Measurements from ENCODE around the gene MYLK2. TPM values are rescaled to one million over a fixed set of nuclear protein-coding genes. Genes with fewer than 3 reads are reported as not detected.

Gene MYLK2
- total and polyA plus RNA-seq, 8 donors = 0.53 to 1.9 (median 1.0) TPM; not detected in 2

DNA sequence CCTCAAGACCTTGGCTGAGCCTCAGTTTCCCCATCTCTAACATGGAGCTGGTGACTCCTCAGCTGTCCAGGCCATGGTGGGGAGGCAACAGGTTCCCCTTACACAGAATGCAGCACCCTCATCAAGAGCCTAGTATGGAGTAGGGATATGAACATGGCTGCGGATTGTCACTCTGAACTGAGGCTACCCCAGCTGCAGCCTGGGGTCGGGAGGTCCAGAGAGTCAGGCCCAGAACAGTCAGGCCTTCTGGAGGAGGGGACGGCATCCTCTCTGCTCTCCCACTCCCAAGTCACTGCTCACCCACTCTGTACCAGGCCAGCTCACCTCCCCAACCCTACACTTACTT, 27.6 kb downstream of the MYLK2 start:
- Histone ChIP-seq H3K36me3 (no peaks in the 10 kb centered on the region), H3K4me3 (no peak overlapping the region), H3K27me3 (peaks cover 7 to 38% of the 10 kb centered on the region in 2 donors), H3K9me3 (no peaks in the 10 kb centered on the region), H3K27ac (no peak overlapping the region), H3K4me1 (peaks cover 0 to 3% of the 10 kb centered on the region in 2 donors)
- ATAC-seq (no peak), DNase-seq (no peak)
- intact Hi-C loops (cut with DNase I) = no loop called here
- TF ChIP-seq, protein P1, sequence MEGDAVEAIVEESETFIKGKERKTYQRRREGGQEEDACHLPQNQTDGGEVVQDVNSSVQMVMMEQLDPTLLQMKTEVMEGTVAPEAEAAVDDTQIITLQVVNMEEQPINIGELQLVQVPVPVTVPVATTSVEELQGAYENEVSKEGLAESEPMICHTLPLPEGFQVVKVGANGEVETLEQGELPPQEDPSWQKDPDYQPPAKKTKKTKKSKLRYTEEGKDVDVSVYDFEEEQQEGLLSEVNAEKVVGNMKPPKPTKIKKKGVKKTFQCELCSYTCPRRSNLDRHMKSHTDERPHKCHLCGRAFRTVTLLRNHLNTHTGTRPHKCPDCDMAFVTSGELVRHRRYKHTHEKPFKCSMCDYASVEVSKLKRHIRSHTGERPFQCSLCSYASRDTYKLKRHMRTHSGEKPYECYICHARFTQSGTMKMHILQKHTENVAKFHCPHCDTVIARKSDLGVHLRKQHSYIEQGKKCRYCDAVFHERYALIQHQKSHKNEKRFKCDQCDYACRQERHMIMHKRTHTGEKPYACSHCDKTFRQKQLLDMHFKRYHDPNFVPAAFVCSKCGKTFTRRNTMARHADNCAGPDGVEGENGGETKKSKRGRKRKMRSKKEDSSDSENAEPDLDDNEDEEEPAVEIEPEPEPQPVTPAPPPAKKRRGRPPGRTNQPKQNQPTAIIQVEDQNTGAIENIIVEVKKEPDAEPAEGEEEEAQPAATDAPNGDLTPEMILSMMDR (IDR thresholded peaks at IDR 0.05) = peak in 1 of 2 donors; percentile 32

DNA sequence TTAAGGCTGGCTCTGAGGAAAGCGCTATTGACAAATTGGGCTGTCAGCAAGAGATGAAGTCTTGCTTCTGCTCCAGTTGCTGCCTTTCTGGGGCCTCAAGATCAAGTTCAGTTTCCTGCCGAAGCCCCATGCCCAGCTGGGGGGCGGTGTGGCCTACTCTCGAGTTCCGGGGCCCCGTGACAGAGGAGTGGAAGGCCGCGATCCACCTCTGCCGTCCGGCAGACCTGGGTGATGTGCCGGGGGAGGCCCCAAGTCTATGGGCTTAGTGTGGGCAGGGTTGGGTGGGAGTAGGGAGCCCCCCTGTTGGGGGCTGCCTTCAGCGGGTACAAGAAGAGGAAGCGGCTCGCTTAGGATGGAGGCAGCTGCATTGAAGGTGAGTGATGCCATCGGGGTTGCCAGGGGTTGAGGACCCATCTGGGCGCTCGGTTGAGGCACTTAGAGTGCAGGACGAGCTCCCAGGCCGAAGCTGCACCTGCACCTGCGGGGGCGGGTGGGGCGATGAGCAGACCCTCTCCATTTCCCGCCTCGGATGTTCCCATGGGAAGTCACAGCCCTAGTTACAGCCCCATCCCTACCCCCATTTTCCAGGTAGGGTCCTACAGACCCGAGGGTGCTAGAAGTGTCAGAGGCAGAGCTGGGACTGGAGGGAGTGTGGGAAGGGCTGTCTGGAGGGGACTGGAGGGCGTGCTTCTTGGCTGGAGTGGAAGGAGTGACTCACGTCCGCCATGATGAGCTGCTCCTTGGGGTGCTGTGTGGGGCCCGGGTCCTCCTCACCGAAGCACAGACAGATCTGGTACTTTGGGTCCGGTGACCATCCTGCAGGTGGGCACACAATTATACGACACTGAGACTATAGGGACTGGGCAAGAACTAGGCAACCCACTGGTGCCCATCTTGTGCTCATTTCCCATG, 29.2 kb downstream of the MYLK2 start:
- no peak for ATAC-seq
- no peaks in the 10 kb centered on the region for H3K9me3 ChIP-seq
- no peak overlapping the region for H3K27ac ChIP-seq
- peak in 1 of 4 donors; percentile 72 for DNase-seq
- peaks cover 0 to 5% of the 10 kb centered on the region in 2 donors for H3K4me1 ChIP-seq
- intact Hi-C loops (cut with DNase I) = no loop called here
- peaks cover 7 to 47% of the 10 kb centered on the region in 2 donors for H3K27me3 ChIP-seq
- no peak overlapping the region for H3K4me3 ChIP-seq
- H3K36me3 ChIP-seq = no peaks in the 10 kb centered on the region
- TF ChIP-seq, protein P1 (IDR thresholded peaks at IDR 0.05) = no peak

GRCh38 chr20:31849306-31849930, 30.3 kb downstream of the MYLK2 start:
- Histone ChIP-seq H3K27ac (no peak overlapping the region), H3K4me1 (peaks cover 0 to 5% of the 10 kb centered on the region in 2 donors), H3K27me3 (peaks cover 7 to 47% of the 10 kb centered on the region in 2 donors), H3K4me3 (no peak overlapping the region), H3K36me3 (no peaks in the 10 kb centered on the region), H3K9me3 (no peaks in the 10 kb centered on the region)
- TF ChIP-seq, protein P1 (IDR thresholded peaks at IDR 0.05) = no peak
- intact Hi-C loops (cut with DNase I) = no loop called here
- peak in 1 of 4 donors; percentile 67 for DNase-seq
- ATAC-seq = peak; percentile 39

- no peaks in the 10 kb centered on the region for H3K36me3 ChIP-seq
- intact Hi-C loops (cut with DNase I) = loop anchor here in 1 of 2 donors (5.0 to 10.0 kb wide), 3 partner anchors 101 to 243 kb away; partner anchors contain the start of gene PDRG1
- H3K27me3 ChIP-seq = peaks cover 7 to 58% of the 10 kb centered on the region in 2 donors
- ATAC-seq = no peak
- H3K9me3 ChIP-seq = no peaks in the 10 kb centered on the region
- TF ChIP-seq, protein P1 (IDR thresholded peaks at IDR 0.05) = no peak
- no peak overlapping the region for H3K4me3 ChIP-seq
- H3K27ac ChIP-seq = no peak overlapping the region
- H3K4me1 ChIP-seq = peaks cover 0 to 5% of the 10 kb centered on the region in 2 donors
- no peak for DNase-seq
These were observed 32.2 kb downstream of the MYLK2 start for GRCh38 chr20:31851240-31851955.

All from left lung (tissue), 10 donors.